ENCODE measurements around the gene GZF1.
A peak's percentile ranks its signal among the peaks of the same experiment; 100 is the strongest.

GZF1 gene

DNA sequence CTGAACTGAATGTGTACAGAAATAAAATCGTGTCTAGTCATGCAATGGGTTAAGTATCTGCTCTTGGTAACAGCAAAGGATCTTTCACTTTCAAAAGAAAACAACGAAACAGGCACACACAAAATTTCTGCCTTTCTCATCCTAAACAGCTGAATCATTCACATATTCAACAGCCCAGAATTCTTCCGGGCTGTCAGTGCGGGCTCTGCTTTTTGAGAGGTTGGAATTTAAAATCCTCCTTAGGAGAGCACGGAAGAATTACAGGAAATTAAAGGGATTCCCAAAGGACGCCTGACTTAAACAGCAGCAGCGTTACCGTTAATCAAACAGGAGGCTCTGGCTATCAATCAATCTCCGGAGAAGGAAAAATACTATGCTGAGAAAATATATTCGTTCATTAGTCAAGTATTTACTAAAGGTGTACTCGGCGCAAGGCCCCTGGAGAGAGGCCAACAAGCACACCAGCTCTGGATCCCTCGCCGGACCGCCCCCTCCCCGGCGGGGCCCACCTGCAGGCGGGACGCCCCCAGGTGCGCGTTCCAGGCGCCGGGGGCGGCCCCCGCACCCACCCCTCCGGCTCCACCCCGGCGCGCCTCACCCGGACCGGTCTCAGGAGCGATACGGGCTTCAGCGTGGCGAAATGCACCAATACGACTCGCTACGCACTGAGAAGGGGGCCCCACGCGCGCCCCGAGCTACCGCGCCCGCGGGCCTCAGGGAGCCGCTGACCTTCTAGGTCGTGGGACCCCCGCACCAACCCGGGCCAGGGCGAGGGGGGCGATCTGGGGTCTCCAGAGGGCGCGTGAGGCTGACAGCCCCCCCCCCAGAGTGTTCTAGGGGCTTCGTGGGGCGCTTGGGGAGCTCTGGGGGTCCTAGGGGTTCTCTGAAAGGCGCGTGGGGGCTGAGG lies 58.3 kb downstream of the GZF1 start:
- peak in 1 of 2 experiments; percentile 19 for DNase-seq (ENCODE audit: low read depth in 1 of 2, low spot score in 1 of 2)
- TF ChIP-seq JUND (IDR thresholded peaks at IDR 0.05; ENCODE audit: low read depth), result no peak
- in situ Hi-C loops (cut with HindIII; ENCODE audit: low pct_unique_long_range_greater_than_20kb, low sequenced_read_pairs), result no loop called here

DNA sequence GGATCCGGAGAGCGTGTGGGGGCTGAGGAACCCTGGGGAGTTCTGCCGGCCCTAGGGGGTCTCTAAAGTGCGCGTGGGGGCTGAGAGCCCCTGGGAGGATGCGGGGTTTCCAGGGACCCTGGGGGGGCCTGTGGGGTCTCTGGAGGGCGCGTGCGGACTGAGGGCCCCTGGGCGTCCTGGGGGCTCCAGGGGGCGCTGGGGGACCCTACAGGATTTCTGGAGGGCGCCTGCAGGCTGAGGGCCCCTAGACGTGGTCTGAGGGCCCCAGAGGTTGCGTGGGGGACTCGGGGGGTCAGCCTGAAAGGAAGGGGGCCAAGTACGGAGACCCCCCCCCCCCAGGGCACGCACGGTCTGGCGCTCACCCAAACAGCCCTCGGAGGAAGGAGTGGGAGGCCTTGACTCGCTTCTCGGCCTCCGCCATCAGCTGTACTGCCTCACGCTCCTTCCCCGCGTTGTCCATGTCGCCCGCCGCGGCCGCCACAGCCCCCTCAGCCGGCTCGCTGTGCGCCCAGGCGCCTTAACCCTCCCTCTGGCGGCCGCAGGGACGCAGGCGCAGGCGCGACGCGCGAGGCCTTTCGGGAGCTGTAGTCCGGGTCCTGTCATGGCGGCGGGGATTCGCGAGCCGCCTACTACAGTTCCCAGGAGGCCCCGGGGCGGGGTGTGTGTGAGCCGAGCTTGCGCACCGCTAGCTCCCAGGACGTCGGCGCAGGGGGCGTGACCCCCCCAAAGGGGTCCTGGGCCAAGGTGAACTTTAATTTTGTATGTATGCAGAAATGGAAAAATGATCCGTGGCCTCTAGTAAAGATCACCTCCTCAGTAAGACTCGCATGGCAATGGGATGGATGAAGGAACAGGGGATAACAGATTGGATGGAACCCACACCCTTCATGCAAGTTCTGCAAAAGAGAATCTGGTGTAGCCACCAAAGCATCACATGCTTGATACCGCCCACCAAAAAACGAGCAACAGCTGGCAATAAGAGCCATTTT lies 59.3 kb downstream of the GZF1 start, which contains the start of gene NAPB:
Gene NAPB (minus strand): TSS at position 546 of the 989 bp plus-strand sequence. CDS start 86 bp downstream, at position 460.
- TF ChIP-seq JUND (IDR thresholded peaks at IDR 0.05; ENCODE audit: low read depth), result no peak
- in situ Hi-C loops (cut with HindIII; ENCODE audit: low pct_unique_long_range_greater_than_20kb, low sequenced_read_pairs), result no loop called here
- peak; percentile 84 to 93 for DNase-seq (ENCODE audit: low read depth in 1 of 2, low spot score in 1 of 2)
